HG03097 (cell line): ENCODE results near the gene CCDC175.

Experiments used
- ATAC-seq: cut with Tn5 transposase; IDR thresholded peaks from one replicate; pipeline ENCODE4 v1.9.1; 2021; ENCODE audit not compliant: unreplicated experiment, low FRiP score

CCDC175 gene

DNA sequence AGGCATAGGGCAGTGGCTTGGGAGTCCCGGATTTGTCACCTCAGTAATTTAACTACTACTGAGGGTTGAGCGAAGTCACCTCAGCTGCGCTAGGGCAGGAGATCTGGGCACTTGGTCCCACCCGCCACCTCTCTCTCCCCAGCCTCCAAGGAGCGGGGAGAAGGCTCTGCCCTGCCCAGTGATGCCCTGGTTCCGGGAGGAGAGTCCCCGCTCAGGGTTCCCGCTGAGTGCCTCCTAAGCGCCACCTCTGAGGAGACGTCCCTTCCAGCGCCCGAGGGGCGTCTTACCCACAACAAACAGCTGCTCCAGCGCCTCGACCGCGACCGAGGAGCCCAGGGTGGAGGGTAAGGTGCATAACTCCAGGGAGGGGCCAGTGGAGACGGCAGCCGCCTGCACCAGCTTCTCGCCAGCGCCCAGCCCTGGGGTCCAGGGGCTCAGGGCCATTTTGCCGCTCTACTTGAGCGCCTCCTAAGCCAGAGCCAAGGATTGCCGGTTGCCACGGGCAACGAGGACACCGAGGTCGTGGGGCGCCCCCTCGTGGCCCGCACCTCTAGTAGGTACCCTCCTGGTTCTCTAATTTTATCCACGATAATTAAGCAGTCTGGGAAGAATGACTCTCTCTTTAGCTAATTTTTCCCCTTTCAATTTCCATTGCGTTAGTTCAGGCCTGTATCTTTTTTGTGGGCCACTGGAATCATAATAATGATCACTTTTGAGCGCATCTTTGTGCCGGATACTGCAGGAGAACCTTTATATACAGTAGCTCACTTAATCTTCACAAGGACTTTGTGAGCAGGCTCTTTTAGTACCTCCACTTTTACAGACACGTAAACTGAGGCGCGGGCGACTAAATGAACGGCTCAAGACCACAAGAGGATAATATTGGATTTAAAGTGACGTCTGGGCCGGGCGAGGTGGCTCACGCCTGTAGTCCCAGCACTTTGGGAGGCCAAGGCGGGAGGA is at the start of gene CCDC175:
Gene CCDC175 (minus strand): TSS at position 481 of the 963 bp plus-strand sequence. CDS start 37 bp downstream, at position 444.
- peak; percentile 95 for ATAC-seq

DNA sequence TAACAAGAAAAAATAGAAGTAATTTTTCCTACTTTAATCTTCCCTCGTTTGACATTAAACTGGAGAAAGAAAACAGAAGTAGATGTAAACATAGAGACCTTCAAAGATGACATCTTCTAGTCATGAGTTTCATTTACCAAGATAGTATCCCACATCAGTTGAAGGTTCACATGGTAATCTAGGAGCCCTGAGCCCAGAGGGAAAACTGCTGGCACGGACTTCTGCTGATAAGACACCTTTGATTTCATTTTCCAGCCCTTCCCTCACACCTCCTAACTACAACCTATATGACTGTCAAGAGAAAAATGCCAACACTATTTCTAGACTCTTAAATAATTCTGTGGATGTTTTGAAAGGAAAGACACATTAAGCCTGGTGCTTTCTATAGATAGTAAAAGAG is 46.0 kb upstream of the CCDC175 start:
- no peak for ATAC-seq

GRCh38 chr14:59619061-59619460 is 42.4 kb upstream of the CCDC175 start:
- ATAC-seq: no peak

DNA sequence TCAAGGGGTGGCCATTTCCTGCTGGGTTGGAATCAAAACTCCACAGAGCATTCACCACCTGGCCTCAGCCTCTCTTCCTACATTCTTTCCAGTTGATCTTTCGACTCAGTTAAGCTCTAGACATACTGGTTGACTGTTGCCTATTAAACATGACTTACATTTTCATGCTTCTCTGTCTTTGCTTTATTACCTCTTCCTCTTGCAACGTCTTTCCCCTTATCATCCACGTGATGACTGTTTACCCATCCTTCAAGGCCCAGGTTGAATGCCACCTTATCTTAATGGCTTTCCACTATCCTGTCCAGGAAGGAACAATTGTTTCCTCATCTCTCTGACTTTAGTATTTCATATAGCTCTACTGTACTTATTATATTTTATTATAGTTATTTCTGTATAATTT is 24.4 kb upstream of the CCDC175 start:
- no peak for ATAC-seq

DNA sequence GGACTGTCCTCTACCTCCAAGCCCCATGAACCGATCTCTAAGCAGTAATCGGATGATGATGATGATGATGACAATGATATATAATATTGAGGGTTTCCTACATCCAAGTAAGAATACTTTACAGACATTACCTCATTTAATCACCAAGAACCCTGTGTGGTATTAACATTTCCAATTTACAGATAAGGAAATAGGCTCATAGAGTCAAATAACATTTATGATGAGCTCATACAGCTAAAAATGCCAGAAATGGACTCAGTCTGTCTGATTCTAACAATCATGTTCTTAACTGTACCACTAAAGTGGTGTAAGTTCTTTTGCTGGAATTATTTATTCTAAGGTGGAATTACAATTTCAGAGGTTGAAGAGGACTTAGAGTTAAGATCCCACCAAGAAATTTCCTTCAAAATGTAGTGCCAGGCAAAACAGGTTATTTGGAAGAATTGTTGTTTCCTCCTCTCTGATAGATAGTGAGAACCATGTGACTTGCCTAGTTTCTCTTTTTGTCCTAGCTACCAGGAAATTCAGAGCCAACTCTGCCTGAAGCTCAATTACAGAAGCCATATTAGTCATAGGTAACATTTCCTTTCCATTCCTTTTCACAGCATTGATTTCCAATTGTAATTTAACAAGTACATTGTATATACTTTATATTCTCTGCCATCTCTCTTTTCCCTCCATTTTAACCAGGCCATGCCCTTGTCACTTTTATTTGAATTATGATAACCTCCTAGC is 23.8 kb upstream of the CCDC175 start:
- ATAC-seq: no peak

DNA sequence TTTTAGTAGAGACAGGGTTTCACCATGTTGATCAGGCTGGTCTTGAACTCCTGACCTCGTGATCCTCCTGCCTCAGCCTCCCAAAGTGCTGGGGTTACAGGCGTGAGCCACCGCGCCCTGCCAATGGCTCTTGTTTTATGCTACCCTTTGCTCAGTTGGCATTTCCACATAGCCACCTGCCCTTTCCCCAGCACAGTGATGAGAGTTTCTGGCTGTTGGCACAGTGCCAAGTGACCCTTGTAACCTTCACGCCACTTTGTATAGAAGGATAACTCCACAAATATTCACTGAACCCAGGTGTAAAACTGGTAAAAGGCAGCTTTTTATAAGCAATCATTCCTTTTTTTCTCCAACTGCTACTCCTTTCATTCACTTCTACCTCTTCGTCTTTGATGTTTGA is 18.5 kb upstream of the CCDC175 start:
- ATAC-seq: no peak

GRCh38 chr14:59591641-59592370 is 15.2 kb upstream of the CCDC175 start:
- ATAC-seq: no peak

GRCh38 chr14:59588101-59588500 is 11.5 kb upstream of the CCDC175 start:
- no peak for ATAC-seq

- no peak for ATAC-seq
These were observed 9.4 kb upstream of the CCDC175 start for GRCh38 chr14:59585891-59586554.

DNA sequence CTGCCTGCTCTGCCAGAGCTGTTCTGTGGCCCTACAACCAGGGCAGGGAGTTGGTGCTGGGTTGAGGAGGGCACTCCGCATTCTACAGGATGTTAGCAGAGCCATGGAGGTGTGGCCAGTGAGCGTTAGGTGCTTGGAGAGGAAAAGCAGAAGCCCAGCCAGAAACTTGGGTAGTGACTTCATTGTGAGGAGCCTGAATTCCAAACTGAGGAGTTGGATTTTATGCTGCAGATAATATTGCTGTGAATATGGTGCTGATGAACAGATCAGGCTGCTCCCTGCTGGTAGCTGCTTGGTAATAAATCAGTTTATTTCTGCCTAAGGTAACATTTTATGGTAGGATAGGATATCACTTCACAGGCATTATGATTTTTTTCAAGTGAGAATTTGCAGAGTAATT is 7.1 kb upstream of the CCDC175 start:
- ATAC-seq: no peak

- no peak for ATAC-seq
These were observed 6.4 kb upstream of the CCDC175 start for GRCh38 chr14:59582845-59583509.

- ATAC-seq: no peak
These were observed 5.5 kb upstream of the CCDC175 start for GRCh38 chr14:59582161-59582560.

DNA sequence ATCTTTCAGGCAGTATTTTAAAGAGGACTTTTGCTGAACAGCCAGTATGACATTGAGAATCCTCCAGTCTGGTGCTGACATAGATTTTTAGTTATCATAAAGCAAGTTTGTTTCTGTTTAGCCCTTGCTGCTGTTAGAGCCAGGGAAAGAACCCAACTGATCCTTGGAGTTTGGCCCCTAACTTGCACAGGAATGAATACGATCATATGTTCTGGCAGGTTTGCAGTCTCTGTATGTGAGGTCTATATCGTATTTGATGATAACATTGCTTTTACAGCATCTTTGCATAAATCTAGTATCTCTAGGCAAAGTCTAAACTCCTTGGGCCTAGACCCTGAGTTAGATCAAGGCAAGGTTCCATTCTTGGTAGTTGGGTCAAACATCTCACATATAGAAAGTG is 4.3 kb upstream of the CCDC175 start:
- ATAC-seq: no peak

DNA sequence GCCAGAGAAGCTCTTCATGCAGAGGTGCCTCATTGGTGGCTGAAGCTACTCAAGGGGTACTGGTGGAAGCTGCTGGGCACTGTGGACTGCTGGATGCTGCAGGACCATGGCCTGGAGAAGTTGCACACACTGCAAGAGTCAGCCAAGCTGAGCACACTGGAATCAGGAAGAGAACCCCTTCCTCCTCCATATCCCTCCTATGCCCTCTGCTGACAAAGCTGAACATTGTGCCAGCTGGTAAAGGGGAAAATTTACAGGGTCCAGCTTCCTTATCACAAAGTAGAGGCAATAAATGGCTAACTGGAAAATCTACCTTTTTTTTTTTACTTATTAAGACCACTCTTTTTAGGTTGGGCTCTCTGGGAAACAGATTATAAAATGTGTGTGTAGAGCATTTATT is 6.5 kb downstream of the CCDC175 start:
- ATAC-seq: no peak

DNA sequence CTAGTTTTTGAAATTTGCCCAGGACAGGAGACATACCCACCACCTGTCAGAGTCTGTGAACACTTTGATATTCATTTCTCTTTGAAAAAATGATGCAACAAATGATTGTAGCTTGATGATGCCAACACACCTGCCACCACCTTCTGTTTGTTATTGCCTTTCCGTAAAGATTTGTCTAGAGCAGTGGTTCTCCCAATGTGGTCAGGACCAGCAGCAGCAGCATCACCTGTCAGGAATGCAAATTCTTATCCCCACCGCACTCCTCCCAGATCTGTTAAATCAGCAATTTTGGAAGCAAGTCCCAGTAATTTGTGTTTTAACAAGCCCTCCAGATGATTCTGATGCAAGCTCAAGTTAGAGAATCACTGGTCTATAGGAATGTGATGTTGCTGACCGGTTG is 9.9 kb downstream of the CCDC175 start:
- ATAC-seq: no peak

GRCh38 chr14:59566296-59566695 is 10.3 kb downstream of the CCDC175 start:
- no peak for ATAC-seq

GRCh38 chr14:59565087-59565486 is 11.5 kb downstream of the CCDC175 start:
- no peak for ATAC-seq

- ATAC-seq: no peak
These were observed 12.2 kb downstream of the CCDC175 start for GRCh38 chr14:59564366-59564765.

DNA sequence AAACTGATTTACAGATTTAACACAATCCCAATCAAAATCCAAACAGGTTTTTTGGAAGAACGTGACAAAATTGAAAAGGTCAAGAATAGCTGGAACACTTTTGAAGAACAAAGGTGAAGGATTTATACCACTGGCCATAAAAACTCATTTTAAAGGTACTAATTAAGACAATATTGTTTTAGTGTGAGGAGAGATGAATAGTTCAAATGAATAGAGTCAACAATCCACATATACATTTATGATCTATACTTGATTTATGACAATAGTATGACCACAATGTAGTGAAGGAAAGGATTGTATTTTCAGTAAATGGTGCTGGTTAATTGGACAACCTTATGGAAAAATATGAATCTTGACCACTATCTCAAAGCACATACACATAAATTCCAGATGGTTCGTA is 29.3 kb downstream of the CCDC175 start:
- ATAC-seq: no peak

DNA sequence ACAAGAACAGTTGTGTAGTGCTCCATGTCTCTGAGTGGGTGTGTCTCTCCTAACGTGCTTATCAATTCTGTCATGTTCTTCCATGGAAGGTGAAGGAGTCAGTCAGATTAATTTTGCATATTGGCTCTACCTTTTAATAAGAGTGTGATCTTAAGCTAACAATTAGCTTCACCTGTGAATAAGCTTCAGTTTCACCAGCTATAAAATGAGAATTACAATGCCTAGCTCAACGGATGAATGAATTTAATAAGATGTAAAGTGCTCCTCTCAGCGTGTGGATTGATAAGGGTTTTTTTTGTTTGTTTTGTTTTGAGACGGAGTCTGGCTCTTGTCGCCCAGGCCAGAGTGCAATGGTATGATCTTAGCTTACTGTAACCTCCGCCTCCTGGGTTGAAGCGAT is 32.7 kb downstream of the CCDC175 start:
- ATAC-seq: no peak
